GM12875 (cell line): ENCODE measurements around the gene ZNHIT3.
"Not testable (repeated sequence)": the region's sequence is repeated elsewhere in the genome, so short reads cannot be mapped to it uniquely, and the experiment has no call there.

Experiments used
- H3K4me3 ChIP-seq: one replicate; pipeline ENCODE4 v1.5.1; 2011; ENCODE audit warnings: low read depth, low read length, control low read depth
- CTCF ChIP-seq: IDR thresholded peaks from 2 replicates; pipeline ENCODE4 v1.5.1; 2011; ENCODE audit warnings: low read depth, mild to moderate bottlenecking, control low read depth, inconsistent platforms, low read length, moderate library complexity, borderline replicate concordance; ENCODE audit not compliant: insufficient read depth

ZNHIT3 gene

GRCh38 chr17:36474571-36474970 is 11.9 kb upstream of the ZNHIT3 start:
- no peak for TF ChIP-seq CTCF
- H3K4me3 ChIP-seq: no peak overlapping the region

GRCh38 chr17:36475346-36475970 is 11.0 kb upstream of the ZNHIT3 start:
- TF ChIP-seq CTCF: no peak
- no peak overlapping the region for H3K4me3 ChIP-seq

GRCh38 chr17:36481829-36482228 is 4.7 kb upstream of the ZNHIT3 start:
- no peak for TF ChIP-seq CTCF

GRCh38 chr17:36482611-36483504 is 3.6 kb upstream of the ZNHIT3 start:
- TF ChIP-seq CTCF: peak; percentile 95
- H3K4me3 ChIP-seq: no peak overlapping the region

More at GRCh38 chr17:36481829-36482228, 4.7 kb upstream of the ZNHIT3 start:
- H3K4me3 ChIP-seq: no peak overlapping the region

GRCh38 chr17:36484021-36484420 is 2.5 kb upstream of the ZNHIT3 start:
- not testable (repeated sequence) for H3K4me3 ChIP-seq

GRCh38 chr17:36485027-36485426 is 1.5 kb upstream of the ZNHIT3 start:
- no peak for TF ChIP-seq CTCF
- H3K4me3 ChIP-seq: no peak overlapping the region

- peak overlapping the region; percentile 93 for H3K4me3 ChIP-seq
- no peak for TF ChIP-seq CTCF
These were observed 677 bp upstream of the ZNHIT3 start for GRCh38 chr17:36485805-36486203.
